PFSK-1 (cell line): ENCODE measurements around the gene NANP.

Experiments
- FOXP2 ChIP-seq: optimal IDR thresholded peaks from 2 replicates; pipeline ENCODE3; 2011; ENCODE audit warnings: borderline replicate concordance, control low read depth, inconsistent platforms; ENCODE audit not compliant: insufficient read depth; ENCODE audit errors: extremely low read length, extremely low read depth
- POLR2AphosphoS5 ChIP-seq: IDR thresholded peaks from 2 replicates; pipeline ENCODE4 v1.6.1; 2012; ENCODE audit warnings: low read depth, mild to moderate bottlenecking, control low read depth, low read length, moderate library complexity
- REST ChIP-seq, 2 experiments: IDR thresholded peaks; 2 replicates each; pipeline versions ENCODE4 v1.6.1 to v1.8.0; 2011 to 2012; ENCODE audit warnings: low read depth in 2 of 2, low read length in 2 of 2, control low read depth in 1 of 2, inconsistent platforms in 1 of 2, mild to moderate bottlenecking in 1 of 2, moderate library complexity in 1 of 2; ENCODE audit not compliant: insufficient read depth in 1 of 2
- SIN3A ChIP-seq: IDR thresholded peaks from 2 replicates; pipeline ENCODE4 v1.6.1; 2012; ENCODE audit warnings: mild to moderate bottlenecking, low read length, moderate library complexity, borderline replicate concordance; ENCODE audit not compliant: insufficient read depth
- TAF1 ChIP-seq: IDR thresholded peaks from 2 replicates; pipeline ENCODE4 v1.6.1; 2012; ENCODE audit warnings: low read length, control low read depth, borderline replicate concordance; ENCODE audit not compliant: insufficient read depth

GRCh38 chr20:25629816-25630499 is 6.1 kb upstream of the NANP start:
- TF ChIP-seq SIN3A (no peak), TAF1 (no peak), REST (IDR thresholded peaks at IDR 0.05; ENCODE audit: insufficient read depth in 1 of 2, low read depth in 2 of 2, low read length in 2 of 2) (no peak), POLR2AphosphoS5 (no peak), FOXP2 (no peak)
